Putamen (tissue), 1 donor: ENCODE measurements around the gene NALCN.

Experiments
- DNase-seq: peaks from one replicate; pipeline ENCODE4 v3.0.0-alpha.2; 2016; ENCODE audit warnings: low spot score

NALCN gene

DNA sequence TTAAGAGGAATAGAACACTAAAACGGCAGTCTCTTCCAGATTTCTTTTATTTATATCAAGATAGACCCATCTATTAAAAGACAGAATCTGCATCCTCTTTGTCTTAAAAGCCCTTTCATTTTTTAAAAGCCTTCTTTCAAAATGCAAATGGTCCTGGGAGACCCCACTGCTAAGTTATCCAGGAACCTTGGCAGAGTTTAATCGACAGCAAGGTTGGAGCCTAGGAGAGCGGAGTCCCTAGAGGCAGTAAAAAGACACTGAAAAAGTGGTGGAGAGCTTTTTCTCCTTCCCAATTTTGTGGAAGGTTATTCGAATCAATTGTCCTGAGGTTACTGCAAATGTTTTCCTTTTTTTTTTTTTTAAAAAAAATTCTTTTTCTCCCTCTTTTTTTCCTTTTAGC lies 294.7 kb downstream of the NALCN start:
- DNase-seq, result no peak

GRCh38 chr13:101120007-101120406 lies 296.3 kb downstream of the NALCN start:
- DNase-seq, result no peak

DNA sequence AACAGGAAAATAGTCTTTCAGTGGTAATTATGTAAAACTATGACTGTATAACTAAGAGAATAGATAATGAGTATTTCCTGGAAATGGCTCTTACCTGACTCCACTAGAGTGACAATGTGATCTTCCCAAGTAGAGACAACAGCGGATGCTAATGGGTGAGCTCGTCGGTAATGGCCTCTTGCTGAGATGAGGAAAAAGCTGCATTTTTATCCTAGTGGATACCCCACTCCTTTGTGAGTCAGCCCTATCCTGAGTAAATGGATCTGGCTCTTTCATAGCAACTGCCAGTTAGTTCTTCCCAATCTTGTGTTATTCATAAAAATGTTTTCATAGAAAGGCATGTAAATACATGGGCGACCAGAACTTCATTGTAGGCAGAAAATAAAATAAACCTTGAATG lies 299.5 kb downstream of the NALCN start:
- no peak for DNase-seq

DNA sequence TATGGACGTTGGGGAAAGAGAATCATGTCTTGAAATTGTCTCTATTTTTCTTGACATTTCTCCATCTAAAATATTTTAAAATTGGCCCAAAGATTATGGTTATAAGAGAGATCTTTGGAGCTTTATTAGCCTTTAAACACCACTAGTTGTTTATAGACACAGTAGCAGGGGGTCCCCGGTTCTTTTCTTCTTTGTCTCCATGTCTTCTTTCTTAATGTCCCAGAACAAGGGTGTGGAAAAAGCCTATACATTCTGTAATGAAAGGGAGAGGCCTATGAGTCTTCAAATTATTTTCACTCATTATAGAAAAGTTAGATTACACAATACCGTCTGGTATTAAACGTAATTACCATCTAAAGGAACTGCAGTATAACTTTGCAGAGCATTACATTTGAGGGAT lies 300.0 kb downstream of the NALCN start:
- DNase-seq, result no peak

GRCh38 chr13:101115762-101116171 lies 300.5 kb downstream of the NALCN start:
- DNase-seq, result peak; percentile 29

- DNase-seq, result no peak
Measured at GRCh38 chr13:101111894-101112293, 304.4 kb downstream of the NALCN start.

GRCh38 chr13:101109005-101109404 lies 307.3 kb downstream of the NALCN start:
- DNase-seq, result no peak

DNA sequence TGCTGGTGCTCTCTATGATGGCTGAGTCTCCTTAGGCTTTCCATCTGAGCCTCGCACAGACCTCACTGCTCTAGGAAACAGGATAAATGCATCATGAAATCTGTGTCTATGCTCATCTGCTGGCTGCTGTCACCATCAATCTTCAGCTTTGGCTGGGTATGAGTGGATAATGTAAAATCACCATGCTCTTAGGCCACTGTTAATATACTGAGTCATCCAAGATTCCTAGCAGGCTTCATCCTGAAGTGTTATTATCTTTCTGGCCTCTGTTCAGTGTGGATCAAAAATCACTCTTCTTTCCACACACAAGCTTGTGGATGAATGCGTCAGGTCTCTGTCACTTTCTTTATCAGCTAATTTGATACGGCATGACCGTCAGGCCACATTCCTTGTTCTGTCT lies 317.4 kb downstream of the NALCN start:
- DNase-seq, result no peak

DNA sequence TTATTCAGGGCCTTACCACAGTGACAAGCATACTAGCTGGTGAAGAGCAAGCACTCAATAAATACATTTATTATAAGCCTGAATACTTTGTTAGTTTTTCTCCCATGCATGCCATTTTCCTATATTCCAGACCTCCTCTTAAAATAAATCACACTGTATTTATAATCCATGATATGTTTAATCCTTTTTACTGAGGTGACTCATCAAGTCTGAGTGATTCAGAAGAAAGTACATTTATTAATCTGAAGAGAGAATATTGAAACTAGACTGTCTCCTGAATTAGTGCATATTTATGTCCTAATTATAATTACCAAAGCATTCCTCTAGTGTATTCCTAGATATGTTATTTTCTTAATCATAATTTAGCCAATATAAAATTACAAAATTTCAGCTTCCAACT lies 323.3 kb downstream of the NALCN start:
- no peak for DNase-seq

DNA sequence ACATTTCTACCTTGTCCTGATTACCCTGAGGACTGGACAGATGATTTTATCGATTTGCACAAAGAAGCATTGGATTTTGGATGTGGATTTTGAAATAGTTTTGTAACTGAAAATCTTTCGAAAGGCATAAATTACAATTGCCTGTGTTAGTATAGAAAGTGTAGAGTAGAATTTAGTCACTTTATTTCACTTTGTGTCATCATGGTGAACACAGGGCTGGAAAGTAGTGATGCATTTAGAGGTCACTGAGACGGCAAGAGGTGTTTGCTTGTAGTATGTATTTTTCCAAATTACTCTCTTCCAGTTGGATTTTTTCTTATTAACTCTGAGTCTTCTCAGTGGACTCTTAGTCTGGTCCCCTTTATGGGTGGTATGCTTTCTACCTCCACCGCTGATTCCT lies 326.0 kb downstream of the NALCN start:
- DNase-seq, result no peak

GRCh38 chr13:101085551-101085950 lies 330.8 kb downstream of the NALCN start:
- DNase-seq, result no peak

- DNase-seq, result no peak
Measured at GRCh38 chr13:101082441-101082840, 333.9 kb downstream of the NALCN start.

DNA sequence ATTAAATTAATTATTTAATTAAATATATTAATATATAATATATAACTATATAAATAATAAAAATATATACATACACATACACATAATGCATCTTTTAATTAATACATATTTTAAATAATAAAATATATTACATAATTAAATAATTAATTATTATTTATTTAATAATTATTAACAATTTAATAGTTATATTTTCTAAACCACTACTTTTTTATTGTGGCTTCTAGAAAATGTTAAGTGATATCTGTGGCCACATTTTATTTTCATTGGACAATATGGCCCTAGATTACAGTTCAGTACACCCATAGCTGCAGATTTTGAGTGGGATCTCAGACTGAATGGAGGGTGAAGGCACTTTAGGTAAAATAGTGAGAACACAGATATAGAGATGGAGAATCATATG lies 335.7 kb downstream of the NALCN start:
- no peak for DNase-seq

- no peak for DNase-seq
Measured at GRCh38 chr13:101065329-101065728, 351.0 kb downstream of the NALCN start.

DNA sequence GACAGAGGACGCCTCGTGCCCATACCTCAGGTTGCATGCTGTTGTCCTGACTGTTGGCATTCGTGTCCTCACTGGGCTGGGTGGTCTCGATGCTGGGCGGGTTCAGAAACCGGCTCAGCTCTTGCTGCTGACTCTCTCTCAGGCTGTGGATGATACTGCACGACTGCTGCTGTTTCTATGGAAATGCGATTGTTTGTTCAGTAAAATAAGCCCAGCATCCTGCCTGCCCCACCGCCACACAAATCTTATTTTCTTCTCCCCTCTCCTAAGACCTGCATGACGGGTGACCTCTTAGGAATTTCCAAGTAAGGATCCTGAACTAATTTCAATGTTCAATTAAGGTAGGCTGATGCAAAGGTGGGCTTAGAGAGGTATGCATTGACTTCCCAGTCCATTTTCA lies 356.5 kb downstream of the NALCN start:
- no peak for DNase-seq

GRCh38 chr13:101058841-101059240 lies 357.5 kb downstream of the NALCN start:
- DNase-seq, result no peak

DNA sequence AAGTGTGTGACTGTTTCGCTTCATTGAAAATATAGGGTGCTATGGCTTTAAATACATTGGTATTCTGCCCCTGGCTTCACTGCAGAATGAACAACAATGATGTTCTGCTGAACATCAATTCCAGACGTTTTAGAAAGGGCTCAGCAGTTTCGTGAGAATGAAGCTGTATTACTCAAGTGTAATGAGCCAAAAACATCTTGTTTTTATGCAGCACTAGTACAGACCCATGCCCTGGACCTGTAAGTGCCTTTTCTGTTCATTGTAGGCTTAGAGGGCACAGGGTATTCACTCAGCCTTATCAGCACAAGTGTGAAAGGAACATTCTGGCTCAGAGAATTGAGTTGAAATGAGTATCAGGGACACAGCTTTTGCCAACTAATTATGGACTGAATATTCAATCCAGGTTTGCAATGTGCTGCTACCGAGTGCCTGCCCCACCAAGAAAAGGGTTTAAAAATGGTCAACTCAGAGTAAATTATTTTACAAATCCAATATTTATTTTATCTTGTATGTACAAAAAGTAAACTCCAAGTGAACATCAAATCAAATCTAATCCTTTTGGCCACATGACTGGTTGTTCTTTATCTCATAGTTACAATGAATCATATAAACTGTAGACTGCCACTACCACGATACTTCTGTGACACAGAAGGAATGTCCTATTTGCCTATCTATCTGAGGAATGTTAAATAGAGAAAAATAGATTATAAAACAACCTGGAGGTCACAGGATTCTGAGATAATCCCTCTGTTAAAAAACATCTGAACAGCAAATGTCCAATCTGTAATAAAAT lies 362.8 kb downstream of the NALCN start:
- DNase-seq, result peak; percentile 9

DNA sequence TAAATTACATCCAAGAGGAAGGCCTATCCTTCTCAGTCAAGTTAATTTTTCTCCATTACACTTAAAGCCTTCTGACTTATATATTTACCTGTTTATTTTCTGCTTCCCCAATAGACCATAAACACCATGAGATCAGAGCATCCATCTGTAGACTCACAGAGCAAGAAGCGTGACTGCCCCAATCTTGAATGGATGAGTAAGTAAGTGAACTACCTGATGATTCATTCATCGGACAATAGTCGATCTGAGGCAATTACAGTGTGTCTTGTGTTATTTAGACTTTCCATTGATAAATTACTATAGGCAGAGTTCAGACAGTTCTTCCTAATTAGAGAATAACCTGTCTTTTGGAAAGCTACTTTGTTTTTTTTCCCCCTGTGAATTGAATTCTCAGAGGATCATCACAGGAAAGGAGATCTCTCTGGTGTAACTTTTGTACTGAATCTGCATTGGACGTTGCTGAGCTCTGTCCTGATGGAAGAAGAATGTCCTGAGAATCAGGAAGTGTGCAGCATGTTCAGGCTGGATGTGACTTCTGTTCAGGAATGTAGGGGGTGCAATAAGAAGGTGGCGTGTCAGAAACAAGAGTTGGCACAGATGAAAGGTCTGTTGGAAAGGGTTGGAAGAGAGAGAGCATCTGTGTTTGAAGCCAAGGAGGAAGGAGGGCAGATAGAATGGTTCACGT lies 367.0 kb downstream of the NALCN start:
- no peak for DNase-seq

GRCh38 chr13:101036546-101036945 lies 379.8 kb downstream of the NALCN start:
- no peak for DNase-seq

GRCh38 chr13:101035119-101035620 lies 381.1 kb downstream of the NALCN start:
- no peak for DNase-seq

GRCh38 chr13:101026736-101027398 lies 389.4 kb downstream of the NALCN start:
- DNase-seq, result no peak

- DNase-seq, result no peak
Measured at GRCh38 chr13:101026328-101026727, 390.0 kb downstream of the NALCN start.

DNA sequence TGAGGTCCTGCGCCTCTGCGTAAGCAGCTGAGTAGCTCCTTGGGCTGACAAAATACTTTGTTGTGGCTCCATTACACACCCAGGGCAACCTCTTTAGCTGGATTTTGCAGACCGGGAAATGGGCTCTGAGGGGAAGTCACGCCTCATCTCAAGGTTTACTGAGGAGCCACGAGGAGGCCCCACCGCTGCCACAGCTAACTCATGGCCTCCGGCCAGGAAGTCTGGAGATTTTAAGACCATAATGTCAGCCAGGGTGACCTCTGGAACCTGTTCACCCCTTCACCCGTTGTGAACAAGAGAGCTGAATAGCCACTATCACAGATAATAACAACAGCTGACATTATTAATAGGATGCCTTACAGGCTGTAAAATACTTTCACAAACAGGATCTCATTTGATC lies 390.4 kb downstream of the NALCN start:
- no peak for DNase-seq
